ENCODE measurements around the gene GATA1. TPM values are rescaled to one million over a fixed set of nuclear protein-coding genes. Genes with fewer than 3 reads are reported as not detected.

The GATA1 gene
- total RNA-seq, 3 donors from 2014 or later, result not detected

GRCh38 chrX:48792219-48792618 is 5.8 kb downstream of the GATA1 start:
- TF ChIP-seq POLR2A (IDR thresholded peaks at IDR 0.05) (no peak), CTCF (IDR thresholded peaks at IDR 0.05) (no peak), POLR2AphosphoS5 (IDR thresholded peaks at IDR 0.05) (no peak)
- H3K36me3 ChIP-seq, result no peaks in the 10 kb centered on the region
- peaks cover 0 to 64% of the 10 kb centered on the region in 2 donors for H3K27me3 ChIP-seq
- DNase-seq (ENCODE audit: low spot score in 2 of 2), result no peak
- H3K4me3 ChIP-seq, result no peak overlapping the region
- no peaks in the 10 kb centered on the region for H3K4me1 ChIP-seq
- H3K27ac ChIP-seq, result no peak overlapping the region
- intact Hi-C loops (cut with DNase I; ENCODE audit: low total_unique reads), result no loop called here
- H3K9me3 ChIP-seq, result no peaks in the 10 kb centered on the region

GRCh38 chrX:48793935-48794334 is 7.5 kb downstream of the GATA1 start:
- Histone ChIP-seq H3K4me1 (no peaks in the 10 kb centered on the region), H3K36me3 (no peaks in the 10 kb centered on the region), H3K27ac (no peak overlapping the region), H3K27me3 (peaks cover 0 to 54% of the 10 kb centered on the region in 2 donors), H3K4me3 (no peak overlapping the region), H3K9me3 (no peaks in the 10 kb centered on the region)
- intact Hi-C loops (cut with DNase I; ENCODE audit: low total_unique reads), result no loop called here
- TF ChIP-seq CTCF (IDR thresholded peaks at IDR 0.05), result no peak
- no peak for TF ChIP-seq POLR2A (IDR thresholded peaks at IDR 0.05)
- no peak for TF ChIP-seq POLR2AphosphoS5 (IDR thresholded peaks at IDR 0.05)
- DNase-seq (ENCODE audit: low spot score in 2 of 2), result no peak

GRCh38 chrX:48794340-48794910 is 8.0 kb downstream of the GATA1 start:
- Histone ChIP-seq H3K9me3 (no peaks in the 10 kb centered on the region), H3K27ac (no peak overlapping the region), H3K4me1 (no peaks in the 10 kb centered on the region), H3K27me3 (peaks cover 0 to 50% of the 10 kb centered on the region in 2 donors), H3K36me3 (no peaks in the 10 kb centered on the region), H3K4me3 (no peak overlapping the region)
- no peak for DNase-seq (ENCODE audit: low spot score in 2 of 2)
- no peak for TF ChIP-seq POLR2A (IDR thresholded peaks at IDR 0.05)
- TF ChIP-seq POLR2AphosphoS5 (IDR thresholded peaks at IDR 0.05), result no peak
- TF ChIP-seq CTCF (IDR thresholded peaks at IDR 0.05), result no peak
- intact Hi-C loops (cut with DNase I; ENCODE audit: low total_unique reads), result no loop called here

GRCh38 chrX:48794911-48795515 is 8.6 kb downstream of the GATA1 start:
- no peak for DNase-seq (ENCODE audit: low spot score in 2 of 2)
- peaks cover 0 to 49% of the 10 kb centered on the region in 2 donors for H3K27me3 ChIP-seq
- H3K36me3 ChIP-seq, result no peaks in the 10 kb centered on the region
- no peaks in the 10 kb centered on the region for H3K9me3 ChIP-seq
- intact Hi-C loops (cut with DNase I; ENCODE audit: low total_unique reads), result no loop called here
- H3K4me1 ChIP-seq, result no peaks in the 10 kb centered on the region
- H3K4me3 ChIP-seq, result no peak overlapping the region
- H3K27ac ChIP-seq, result no peak overlapping the region
- TF ChIP-seq CTCF (IDR thresholded peaks at IDR 0.05) (no peak), POLR2AphosphoS5 (IDR thresholded peaks at IDR 0.05) (no peak), POLR2A (IDR thresholded peaks at IDR 0.05) (no peak)

- no peaks in the 10 kb centered on the region for H3K4me1 ChIP-seq
- H3K9me3 ChIP-seq, result no peaks in the 10 kb centered on the region
- no peak overlapping the region for H3K4me3 ChIP-seq
- no peak overlapping the region for H3K27ac ChIP-seq
- DNase-seq (ENCODE audit: low spot score in 2 of 2), result no peak
- intact Hi-C loops (cut with DNase I; ENCODE audit: low total_unique reads), result no loop called here
- peaks cover 0 to 37% of the 10 kb centered on the region in 2 donors for H3K27me3 ChIP-seq
- H3K36me3 ChIP-seq, result no peaks in the 10 kb centered on the region
- no peak for TF ChIP-seq CTCF (IDR thresholded peaks at IDR 0.05)
- TF ChIP-seq POLR2A (IDR thresholded peaks at IDR 0.05), result no peak
- no peak for TF ChIP-seq POLR2AphosphoS5 (IDR thresholded peaks at IDR 0.05)
Measured at GRCh38 chrX:48798318-48798717, 11.9 kb downstream of the GATA1 start.

All from breast epithelium (tissue), 4 donors.